ENCODE results near the gene CHST11.

CHST11 gene

DNA sequence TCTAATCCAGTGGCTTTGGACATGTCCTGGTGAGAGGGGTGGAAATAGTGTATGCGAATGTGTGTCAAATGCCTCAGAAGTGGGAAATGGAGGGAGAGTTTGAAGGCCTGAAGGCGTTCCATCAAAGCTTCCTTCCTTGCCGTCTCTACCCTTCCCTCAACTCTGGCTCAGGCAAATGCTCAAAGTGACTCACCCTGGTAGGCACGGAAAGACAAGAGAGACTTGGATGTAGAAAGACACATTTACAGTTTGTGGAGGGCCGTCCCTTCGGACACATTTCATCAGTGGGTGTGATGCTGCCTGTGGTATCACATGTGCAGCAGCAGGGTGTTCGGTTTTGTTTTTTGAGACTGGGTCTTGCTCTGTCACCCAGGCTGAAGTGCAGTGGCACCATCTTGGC lies 36.7 kb downstream of the CHST11 start:
- H3K27me3 ChIP-seq (ENCODE audit: control insufficient read depth in 1 of 2, insufficient read depth in 2 of 2, low read length in 2 of 2), result no peaks in the 10 kb centered on the region
- H3K4me1 ChIP-seq (ENCODE audit: control insufficient read depth, insufficient read depth, low read length), result no peaks in the 10 kb centered on the region
- H3K9ac ChIP-seq (ENCODE audit: low read length in 2 of 2), result no peak overlapping the region
- H3K36me3 ChIP-seq (ENCODE audit: control insufficient read depth in 2 of 2, insufficient read depth in 2 of 2, low read length in 2 of 2), result no peaks in the 10 kb centered on the region
- H3K9me3 ChIP-seq (ENCODE audit: control insufficient read depth in 2 of 2, low read length in 2 of 2), result no peaks in the 10 kb centered on the region
- no peak overlapping the region for H3K27ac ChIP-seq (ENCODE audit: low read length)
- no peak overlapping the region for H3K4me3 ChIP-seq (ENCODE audit: low read length in 2 of 2)

GRCh38 chr12:104494137-104494792 lies 37.5 kb downstream of the CHST11 start:
- H3K9ac ChIP-seq (ENCODE audit: low read length in 2 of 2), result no peak overlapping the region
- no peak overlapping the region for H3K4me3 ChIP-seq (ENCODE audit: low read length in 2 of 2)
- no peaks in the 10 kb centered on the region for H3K9me3 ChIP-seq (ENCODE audit: control insufficient read depth in 2 of 2, low read length in 2 of 2)
- no peak overlapping the region for H3K27ac ChIP-seq (ENCODE audit: low read length)
- no peaks in the 10 kb centered on the region for H3K4me1 ChIP-seq (ENCODE audit: control insufficient read depth, insufficient read depth, low read length)
- no peaks in the 10 kb centered on the region for H3K36me3 ChIP-seq (ENCODE audit: control insufficient read depth in 2 of 2, insufficient read depth in 2 of 2, low read length in 2 of 2)
- no peaks in the 10 kb centered on the region for H3K27me3 ChIP-seq (ENCODE audit: control insufficient read depth in 1 of 2, insufficient read depth in 2 of 2, low read length in 2 of 2)

GRCh38 chr12:104494793-104495158 lies 38.0 kb downstream of the CHST11 start:
- no peak overlapping the region for H3K9ac ChIP-seq (ENCODE audit: low read length in 2 of 2)
- H3K4me1 ChIP-seq (ENCODE audit: control insufficient read depth, insufficient read depth, low read length), result no peaks in the 10 kb centered on the region
- H3K27me3 ChIP-seq (ENCODE audit: control insufficient read depth in 1 of 2, insufficient read depth in 2 of 2, low read length in 2 of 2), result no peaks in the 10 kb centered on the region
- H3K36me3 ChIP-seq (ENCODE audit: control insufficient read depth in 2 of 2, insufficient read depth in 2 of 2, low read length in 2 of 2), result no peaks in the 10 kb centered on the region
- H3K27ac ChIP-seq (ENCODE audit: low read length), result no peak overlapping the region
- no peaks in the 10 kb centered on the region for H3K9me3 ChIP-seq (ENCODE audit: control insufficient read depth in 2 of 2, low read length in 2 of 2)
- no peak overlapping the region for H3K4me3 ChIP-seq (ENCODE audit: low read length in 2 of 2)

DNA sequence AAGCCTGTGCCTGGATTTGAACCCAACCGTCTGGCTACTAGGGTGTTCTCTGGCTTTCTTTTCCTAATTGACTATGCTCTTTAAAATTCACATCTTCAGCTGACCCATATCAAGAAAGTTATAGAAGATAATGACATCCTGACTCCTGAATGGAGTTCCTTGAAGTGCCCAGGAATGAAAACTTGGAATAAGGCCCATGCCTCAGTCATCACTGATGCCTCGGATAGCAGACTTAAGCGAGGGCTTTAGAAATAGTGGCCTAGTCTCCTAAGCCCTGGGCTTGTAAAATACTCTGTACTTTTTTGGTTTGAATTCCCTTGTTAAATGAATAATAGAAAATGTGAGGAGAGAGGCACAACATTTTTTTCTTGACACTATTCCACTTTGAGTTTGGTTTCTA lies 39.0 kb downstream of the CHST11 start:
- H3K36me3 ChIP-seq (ENCODE audit: control insufficient read depth in 2 of 2, insufficient read depth in 2 of 2, low read length in 2 of 2), result no peaks in the 10 kb centered on the region
- no peak overlapping the region for H3K9ac ChIP-seq (ENCODE audit: low read length in 2 of 2)
- H3K4me1 ChIP-seq (ENCODE audit: control insufficient read depth, insufficient read depth, low read length), result no peaks in the 10 kb centered on the region
- no peaks in the 10 kb centered on the region for H3K9me3 ChIP-seq (ENCODE audit: control insufficient read depth in 2 of 2, low read length in 2 of 2)
- H3K27me3 ChIP-seq (ENCODE audit: control insufficient read depth in 1 of 2, insufficient read depth in 2 of 2, low read length in 2 of 2), result no peaks in the 10 kb centered on the region
- no peak overlapping the region for H3K27ac ChIP-seq (ENCODE audit: low read length)
- H3K4me3 ChIP-seq (ENCODE audit: low read length in 2 of 2), result no peak overlapping the region

DNA sequence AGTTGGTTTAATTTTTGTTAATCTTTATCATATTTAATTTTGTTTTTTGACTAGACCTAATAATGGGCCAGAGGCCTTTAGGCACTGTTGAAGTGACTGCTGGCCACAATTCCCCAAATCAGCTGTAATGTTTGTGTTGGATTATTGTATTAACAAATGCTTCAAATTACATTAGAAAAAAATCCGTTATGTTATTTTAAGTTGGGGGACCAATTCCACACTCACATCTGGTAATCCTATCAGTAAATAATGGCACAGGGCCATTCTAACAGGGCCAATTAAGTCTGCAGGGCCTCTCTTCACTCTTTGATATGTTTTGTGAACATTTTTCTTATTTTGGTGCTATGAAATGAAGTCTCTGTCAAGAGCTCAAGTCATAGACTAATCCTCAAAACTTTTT lies 39.6 kb downstream of the CHST11 start:
- Histone ChIP-seq H3K4me3 (ENCODE audit: low read length in 2 of 2) (no peak overlapping the region), H3K27ac (ENCODE audit: low read length) (no peak overlapping the region), H3K9me3 (ENCODE audit: control insufficient read depth in 2 of 2, low read length in 2 of 2) (no peaks in the 10 kb centered on the region), H3K27me3 (ENCODE audit: control insufficient read depth in 1 of 2, insufficient read depth in 2 of 2, low read length in 2 of 2) (no peaks in the 10 kb centered on the region), H3K36me3 (ENCODE audit: control insufficient read depth in 2 of 2, insufficient read depth in 2 of 2, low read length in 2 of 2) (no peaks in the 10 kb centered on the region), H3K4me1 (ENCODE audit: control insufficient read depth, insufficient read depth, low read length) (no peaks in the 10 kb centered on the region), H3K9ac (ENCODE audit: low read length in 2 of 2) (no peak overlapping the region)

GRCh38 chr12:104498211-104498801 lies 41.6 kb downstream of the CHST11 start:
- Histone ChIP-seq H3K4me3 (ENCODE audit: low read length in 2 of 2) (no peak overlapping the region), H3K27me3 (ENCODE audit: control insufficient read depth in 1 of 2, insufficient read depth in 2 of 2, low read length in 2 of 2) (no peaks in the 10 kb centered on the region), H3K36me3 (ENCODE audit: control insufficient read depth in 2 of 2, insufficient read depth in 2 of 2, low read length in 2 of 2) (no peaks in the 10 kb centered on the region), H3K27ac (ENCODE audit: low read length) (no peak overlapping the region), H3K9me3 (ENCODE audit: control insufficient read depth in 2 of 2, low read length in 2 of 2) (no peaks in the 10 kb centered on the region), H3K9ac (ENCODE audit: low read length in 2 of 2) (no peak overlapping the region), H3K4me1 (ENCODE audit: control insufficient read depth, insufficient read depth, low read length) (peaks cover 2% of the 10 kb centered on the region)

- H3K4me1 ChIP-seq (ENCODE audit: control insufficient read depth, insufficient read depth, low read length), result peaks cover 2% of the 10 kb centered on the region
Measured at GRCh38 chr12:104499668-104500332, 43.1 kb downstream of the CHST11 start.

DNA sequence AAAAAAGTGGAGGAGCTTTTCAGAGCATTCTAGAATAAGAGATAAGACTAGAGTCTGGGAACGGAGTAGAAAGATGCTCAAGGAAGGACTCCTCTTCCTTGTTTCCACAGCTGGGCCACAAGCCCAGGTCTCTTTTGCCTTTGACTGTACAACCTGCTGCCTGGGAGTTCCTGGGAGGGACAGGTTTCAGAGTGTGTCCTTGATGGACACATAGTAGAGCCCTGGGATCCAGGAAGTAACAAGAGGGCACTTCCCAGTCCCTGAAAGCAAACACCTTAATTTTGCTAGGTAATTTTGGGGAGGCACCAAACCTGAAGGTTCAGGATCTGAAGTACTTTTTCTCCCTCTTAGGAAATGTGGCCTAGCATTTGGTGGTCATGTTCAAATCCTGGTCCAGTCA lies 44.4 kb downstream of the CHST11 start:
- Histone ChIP-seq H3K4me1 (ENCODE audit: control insufficient read depth, insufficient read depth, low read length) (peaks cover 2% of the 10 kb centered on the region), H3K4me3 (ENCODE audit: low read length in 2 of 2) (no peak overlapping the region), H3K36me3 (ENCODE audit: control insufficient read depth in 2 of 2, insufficient read depth in 2 of 2, low read length in 2 of 2) (no peaks in the 10 kb centered on the region), H3K27me3 (ENCODE audit: control insufficient read depth in 1 of 2, insufficient read depth in 2 of 2, low read length in 2 of 2) (no peaks in the 10 kb centered on the region), H3K9me3 (ENCODE audit: control insufficient read depth in 2 of 2, low read length in 2 of 2) (no peaks in the 10 kb centered on the region), H3K27ac (ENCODE audit: low read length) (no peak overlapping the region), H3K9ac (ENCODE audit: low read length in 2 of 2) (no peak overlapping the region)

More at GRCh38 chr12:104499668-104500332, 43.1 kb downstream of the CHST11 start:
- H3K27ac ChIP-seq (ENCODE audit: low read length), result no peak overlapping the region
- no peaks in the 10 kb centered on the region for H3K9me3 ChIP-seq (ENCODE audit: control insufficient read depth in 2 of 2, low read length in 2 of 2)
- H3K9ac ChIP-seq (ENCODE audit: low read length in 2 of 2), result no peak overlapping the region
- no peaks in the 10 kb centered on the region for H3K36me3 ChIP-seq (ENCODE audit: control insufficient read depth in 2 of 2, insufficient read depth in 2 of 2, low read length in 2 of 2)
- no peak overlapping the region for H3K4me3 ChIP-seq (ENCODE audit: low read length in 2 of 2)
- H3K27me3 ChIP-seq (ENCODE audit: control insufficient read depth in 1 of 2, insufficient read depth in 2 of 2, low read length in 2 of 2), result no peaks in the 10 kb centered on the region

GRCh38 chr12:104501660-104502059 lies 44.9 kb downstream of the CHST11 start:
- Histone ChIP-seq H3K27me3 (ENCODE audit: control insufficient read depth in 1 of 2, insufficient read depth in 2 of 2, low read length in 2 of 2) (no peaks in the 10 kb centered on the region), H3K9me3 (ENCODE audit: control insufficient read depth in 2 of 2, low read length in 2 of 2) (no peaks in the 10 kb centered on the region), H3K4me3 (ENCODE audit: low read length in 2 of 2) (no peak overlapping the region), H3K4me1 (ENCODE audit: control insufficient read depth, insufficient read depth, low read length) (peaks cover 7% of the 10 kb centered on the region), H3K9ac (ENCODE audit: low read length in 2 of 2) (no peak overlapping the region), H3K36me3 (ENCODE audit: control insufficient read depth in 2 of 2, insufficient read depth in 2 of 2, low read length in 2 of 2) (no peaks in the 10 kb centered on the region), H3K27ac (ENCODE audit: low read length) (no peak overlapping the region)

DNA sequence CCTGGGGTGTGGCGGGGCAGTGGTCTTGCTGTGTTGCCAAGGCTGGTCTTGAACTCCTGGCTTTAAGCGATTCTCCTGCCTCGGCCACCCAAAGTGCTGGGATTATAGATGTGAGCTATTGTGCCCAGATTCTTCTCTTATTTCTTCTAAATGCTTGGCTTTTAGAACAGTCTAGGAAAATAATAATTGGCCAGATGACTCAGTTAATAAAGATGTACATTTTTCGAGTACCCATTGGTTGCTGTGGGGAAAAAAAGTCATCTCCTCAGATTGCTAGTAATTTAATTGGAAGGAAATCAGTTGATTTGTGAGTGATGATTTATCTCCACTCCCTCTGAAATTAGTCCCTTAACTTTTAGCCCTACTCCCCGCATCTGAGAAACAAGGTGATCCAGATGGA lies 45.5 kb downstream of the CHST11 start:
- Histone ChIP-seq H3K27ac (ENCODE audit: low read length) (no peak overlapping the region), H3K36me3 (ENCODE audit: control insufficient read depth in 2 of 2, insufficient read depth in 2 of 2, low read length in 2 of 2) (no peaks in the 10 kb centered on the region), H3K9ac (ENCODE audit: low read length in 2 of 2) (no peak overlapping the region), H3K9me3 (ENCODE audit: control insufficient read depth in 2 of 2, low read length in 2 of 2) (no peaks in the 10 kb centered on the region), H3K27me3 (ENCODE audit: control insufficient read depth in 1 of 2, insufficient read depth in 2 of 2, low read length in 2 of 2) (no peaks in the 10 kb centered on the region), H3K4me3 (ENCODE audit: low read length in 2 of 2) (no peak overlapping the region), H3K4me1 (ENCODE audit: control insufficient read depth, insufficient read depth, low read length) (peaks cover 8% of the 10 kb centered on the region)

DNA sequence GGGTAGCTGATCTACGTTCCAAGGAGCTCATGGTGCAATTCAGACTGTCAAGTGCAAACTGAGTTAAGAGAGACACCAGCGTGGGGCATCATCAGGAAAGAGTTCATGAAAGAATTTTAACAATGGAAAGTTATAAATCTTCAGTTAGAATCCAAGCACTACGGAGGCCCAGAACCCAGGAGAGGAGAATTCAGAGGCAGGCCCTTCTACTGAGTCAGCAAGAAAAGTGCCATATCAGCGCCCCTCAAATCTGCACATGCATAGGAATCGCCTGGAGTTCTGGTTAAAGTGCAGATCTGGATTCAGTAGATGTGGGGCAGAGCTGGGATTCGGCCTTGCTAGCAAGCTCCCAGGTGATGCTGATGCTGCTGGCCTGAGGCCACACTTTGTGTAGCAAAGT lies 45.9 kb downstream of the CHST11 start:
- no peaks in the 10 kb centered on the region for H3K36me3 ChIP-seq (ENCODE audit: control insufficient read depth in 2 of 2, insufficient read depth in 2 of 2, low read length in 2 of 2)
- no peak overlapping the region for H3K9ac ChIP-seq (ENCODE audit: low read length in 2 of 2)
- H3K4me1 ChIP-seq (ENCODE audit: control insufficient read depth, insufficient read depth, low read length), result peaks cover 8% of the 10 kb centered on the region
- H3K27me3 ChIP-seq (ENCODE audit: control insufficient read depth in 1 of 2, insufficient read depth in 2 of 2, low read length in 2 of 2), result no peaks in the 10 kb centered on the region
- H3K9me3 ChIP-seq (ENCODE audit: control insufficient read depth in 2 of 2, low read length in 2 of 2), result no peaks in the 10 kb centered on the region
- no peak overlapping the region for H3K27ac ChIP-seq (ENCODE audit: low read length)
- H3K4me3 ChIP-seq (ENCODE audit: low read length in 2 of 2), result no peak overlapping the region

Measured in stomach smooth muscle (tissue), 2 donors.